GM18519 (cell line): Measurements from ENCODE around the gene ACER3.
A peak's percentile ranks its signal among the peaks of the same experiment; 100 is the strongest.
"Not testable (repeated sequence)": the region's sequence is repeated elsewhere in the genome, so short reads cannot be mapped to it uniquely, and the experiment has no call there.

Source experiments
- ATAC-seq: cut with Tn5 transposase; IDR thresholded peaks from one replicate; pipeline ENCODE4 v1.9.1; 2021; ENCODE audit warnings: mild to moderate bottlenecking, moderate library complexity; ENCODE audit not compliant: unreplicated experiment, low FRiP score

Gene ACER3

GRCh38 chr11:76860539-76861475, at the start of gene ACER3:
ACER3 (plus strand) TSS chr11:76860918; CDS start chr11:76860977, 59 bp downstream.
- peak; percentile 95 for ATAC-seq

- no peak for ATAC-seq
Measured at GRCh38 chr11:76811259-76811658, 49.5 kb upstream of the ACER3 start.

- no peak for ATAC-seq
Measured at GRCh38 chr11:76814414-76814813, 46.3 kb upstream of the ACER3 start.

- not testable (repeated sequence) for ATAC-seq
Measured at GRCh38 chr11:76815678-76816077, 45.0 kb upstream of the ACER3 start.

- no peak for ATAC-seq
Measured at GRCh38 chr11:76820184-76820566, 40.5 kb upstream of the ACER3 start.

- not testable (repeated sequence) for ATAC-seq
Measured at GRCh38 chr11:76821396-76821795, 39.3 kb upstream of the ACER3 start.

- no peak for ATAC-seq
Measured at GRCh38 chr11:76822406-76822805, 38.3 kb upstream of the ACER3 start.

- ATAC-seq, result no peak
Measured at GRCh38 chr11:76823481-76824028, 37.2 kb upstream of the ACER3 start.

- no peak for ATAC-seq
Measured at GRCh38 chr11:76824083-76824939, 36.4 kb upstream of the ACER3 start.

GRCh38 chr11:76824980-76825725, 35.6 kb upstream of the ACER3 start:
- ATAC-seq, result no peak

- no peak for ATAC-seq
Measured at GRCh38 chr11:76825726-76826396, 34.9 kb upstream of the ACER3 start.

GRCh38 chr11:76826508-76826907, 34.2 kb upstream of the ACER3 start:
- not testable (repeated sequence) for ATAC-seq

GRCh38 chr11:76827005-76827404, 33.7 kb upstream of the ACER3 start:
- not testable (repeated sequence) for ATAC-seq

GRCh38 chr11:76830639-76831327, 29.9 kb upstream of the ACER3 start:
- ATAC-seq, result no peak

GRCh38 chr11:76831686-76832310, 28.9 kb upstream of the ACER3 start:
- ATAC-seq, result no peak

GRCh38 chr11:76832361-76832760, 28.4 kb upstream of the ACER3 start:
- no peak for ATAC-seq

- ATAC-seq, result no peak
Measured at GRCh38 chr11:76834151-76834550, 26.6 kb upstream of the ACER3 start.

GRCh38 chr11:76835036-76835435, 25.7 kb upstream of the ACER3 start:
- no peak for ATAC-seq
